ENCODE measurements around the gene FGF11.

The FGF11 gene

DNA sequence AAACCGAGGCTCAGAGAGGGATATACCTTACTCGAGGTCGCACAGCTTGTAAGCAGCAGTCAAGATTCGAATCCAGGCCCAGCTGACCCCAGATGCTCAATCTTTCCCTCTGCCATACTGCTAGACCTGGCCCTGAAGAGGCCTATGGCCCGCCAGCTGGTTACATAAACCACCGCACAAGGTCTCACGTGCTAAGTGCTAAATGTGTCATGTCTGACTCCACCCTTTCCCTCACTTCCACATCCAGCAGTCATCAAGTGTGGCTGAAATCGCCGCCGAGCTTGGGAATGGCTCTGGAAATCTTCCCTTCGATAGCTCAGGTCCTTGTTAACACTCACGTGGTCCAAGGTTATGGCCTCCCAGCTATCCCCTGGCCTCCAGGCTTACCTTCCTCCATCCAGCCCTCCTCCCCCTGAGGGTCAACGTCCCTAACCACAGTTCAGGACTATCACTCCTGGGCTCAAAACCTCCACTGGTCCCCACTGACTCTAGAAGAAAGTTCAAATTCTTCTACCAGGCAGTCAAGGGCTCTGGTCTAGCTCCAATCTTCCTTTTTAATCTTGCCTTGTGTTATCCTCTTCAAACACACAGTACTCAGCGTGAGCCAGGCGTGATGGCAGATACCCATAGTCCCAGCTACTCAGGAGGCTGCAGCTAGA lies 36.6 kb downstream of the FGF11 start:
- no peak for TF ChIP-seq CTCF (IDR thresholded peaks at IDR 0.05; ENCODE audit: low read depth, low read length)
- DNase-seq (ENCODE audit: low read depth in 2 of 2): peak; percentile 37 to 49
- H3K4me3 ChIP-seq (replicated peaks in 1 of 2; ENCODE audit: low read depth in 2 of 2, low read length in 2 of 2): no peak overlapping the region

DNA sequence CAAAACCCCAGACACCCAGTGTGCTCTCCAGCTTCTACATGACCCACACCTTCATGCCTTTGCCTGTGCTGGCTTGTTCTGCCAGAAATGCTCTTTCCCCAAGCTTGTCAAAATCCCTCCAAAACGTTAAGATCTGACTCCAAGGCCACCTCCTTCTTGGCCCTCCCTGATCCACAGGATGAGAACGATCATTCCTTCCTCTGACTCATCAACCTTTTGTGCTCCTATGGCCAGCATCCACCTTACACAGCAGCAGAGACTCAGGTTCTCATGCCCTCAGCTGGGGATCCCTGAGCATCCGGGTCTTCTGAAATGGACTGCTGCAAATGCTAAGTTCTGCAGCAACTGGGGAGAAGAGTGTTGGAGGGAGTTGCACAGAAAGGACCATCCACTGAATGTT lies 37.2 kb downstream of the FGF11 start:
- DNase-seq (ENCODE audit: low read depth in 2 of 2): peak; percentile 31 to 70
- no peak for TF ChIP-seq CTCF (IDR thresholded peaks at IDR 0.05; ENCODE audit: low read depth, low read length)
- H3K4me3 ChIP-seq (replicated peaks in 1 of 2; ENCODE audit: low read depth in 2 of 2, low read length in 2 of 2): no peak overlapping the region

- no peak for TF ChIP-seq CTCF (IDR thresholded peaks at IDR 0.05; ENCODE audit: low read depth, low read length)
- DNase-seq (ENCODE audit: low read depth in 2 of 2): no peak
- H3K4me3 ChIP-seq (replicated peaks in 1 of 2; ENCODE audit: low read depth in 2 of 2, low read length in 2 of 2): no peak overlapping the region
These were observed 37.6 kb downstream of the FGF11 start for GRCh38 chr17:7476951-7477350.

GRCh38 chr17:7477392-7478275 lies 38.3 kb downstream of the FGF11 start:
- TF ChIP-seq CTCF (IDR thresholded peaks at IDR 0.05; ENCODE audit: low read depth, low read length): no peak
- H3K4me3 ChIP-seq (replicated peaks in 1 of 2; ENCODE audit: low read depth in 2 of 2, low read length in 2 of 2): peak overlapping the region; percentile 73 to 79
- peak; percentile 76 to 77 for DNase-seq (ENCODE audit: low read depth in 2 of 2)

DNA sequence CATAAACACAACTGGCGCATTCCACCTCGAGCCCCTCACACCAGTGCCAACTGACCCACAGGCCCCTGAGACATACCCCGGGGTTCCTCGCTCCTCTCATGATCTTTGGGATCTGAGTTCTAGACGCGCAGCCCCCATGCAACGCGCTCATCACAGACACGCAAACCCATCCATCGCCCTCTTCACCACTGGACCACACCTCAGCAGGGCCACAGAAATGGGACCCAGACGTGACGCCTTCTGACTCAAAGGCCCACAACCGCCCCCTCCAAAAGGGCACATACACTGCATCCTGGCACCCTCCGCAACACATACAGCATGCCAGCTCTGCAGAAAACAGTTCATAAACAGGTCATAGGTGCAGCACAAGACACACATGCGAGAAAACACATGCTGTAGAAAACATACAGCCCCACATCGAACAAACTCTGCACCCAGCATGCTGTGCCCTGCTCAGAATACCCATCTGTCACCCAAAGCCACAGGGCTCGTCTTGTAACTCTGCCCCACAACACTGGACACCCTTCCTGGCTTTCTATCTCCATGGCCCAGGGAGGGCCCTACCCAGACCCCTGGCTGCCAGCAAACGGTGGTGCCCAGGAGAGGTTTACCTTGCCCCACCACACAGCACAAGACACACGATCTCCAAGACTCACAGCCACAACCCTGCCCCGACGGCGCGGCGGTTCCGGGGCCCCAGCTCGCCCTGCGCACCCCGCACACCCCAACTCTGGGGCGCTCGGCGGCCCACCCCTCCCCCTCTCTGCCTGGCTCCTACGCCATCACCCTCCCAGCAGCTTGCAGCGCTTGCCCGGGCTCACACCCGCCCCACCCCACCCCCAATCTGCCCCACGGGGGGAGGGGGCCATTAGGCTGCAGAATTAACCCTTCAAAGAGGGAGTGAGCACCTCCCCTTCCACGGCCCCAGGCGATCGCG lies 39.2 kb downstream of the FGF11 start:
- no peak for TF ChIP-seq CTCF (IDR thresholded peaks at IDR 0.05; ENCODE audit: low read depth, low read length)
- peak in 1 of 2 donors; percentile 53 for DNase-seq (ENCODE audit: low read depth in 2 of 2)
- peak overlapping the region; percentile 73 to 79 for H3K4me3 ChIP-seq (replicated peaks in 1 of 2; ENCODE audit: low read depth in 2 of 2, low read length in 2 of 2)

All from cardiac fibroblast (primary cell).